ENCODE results near the gene S1PR4.

DNA sequence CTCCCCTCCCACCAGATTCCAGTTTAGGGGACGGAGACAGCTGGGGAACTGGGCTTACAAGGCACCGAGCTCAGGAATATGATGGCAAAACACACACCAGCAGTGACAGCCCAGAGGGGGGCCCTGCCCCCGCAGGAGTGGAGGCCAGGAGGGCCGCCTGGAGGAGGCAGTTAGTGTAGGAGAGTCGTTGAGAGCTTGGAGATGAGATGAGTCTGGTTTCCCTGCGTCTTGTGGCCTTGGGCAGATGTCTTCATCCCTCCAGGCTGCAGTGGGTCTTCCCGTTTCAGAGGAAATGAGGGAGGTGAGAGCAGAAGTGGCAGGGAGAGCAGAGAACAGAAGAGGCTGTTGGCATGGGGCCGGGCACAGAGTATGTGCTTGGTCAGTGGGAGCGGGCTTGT, 50.8 kb downstream of the S1PR4 start:
- no peak for TF ChIP-seq POLR2A (IDR thresholded peaks at IDR 0.05; ENCODE audit: extremely low read depth, insufficient read length)
- TF ChIP-seq, protein P1, sequence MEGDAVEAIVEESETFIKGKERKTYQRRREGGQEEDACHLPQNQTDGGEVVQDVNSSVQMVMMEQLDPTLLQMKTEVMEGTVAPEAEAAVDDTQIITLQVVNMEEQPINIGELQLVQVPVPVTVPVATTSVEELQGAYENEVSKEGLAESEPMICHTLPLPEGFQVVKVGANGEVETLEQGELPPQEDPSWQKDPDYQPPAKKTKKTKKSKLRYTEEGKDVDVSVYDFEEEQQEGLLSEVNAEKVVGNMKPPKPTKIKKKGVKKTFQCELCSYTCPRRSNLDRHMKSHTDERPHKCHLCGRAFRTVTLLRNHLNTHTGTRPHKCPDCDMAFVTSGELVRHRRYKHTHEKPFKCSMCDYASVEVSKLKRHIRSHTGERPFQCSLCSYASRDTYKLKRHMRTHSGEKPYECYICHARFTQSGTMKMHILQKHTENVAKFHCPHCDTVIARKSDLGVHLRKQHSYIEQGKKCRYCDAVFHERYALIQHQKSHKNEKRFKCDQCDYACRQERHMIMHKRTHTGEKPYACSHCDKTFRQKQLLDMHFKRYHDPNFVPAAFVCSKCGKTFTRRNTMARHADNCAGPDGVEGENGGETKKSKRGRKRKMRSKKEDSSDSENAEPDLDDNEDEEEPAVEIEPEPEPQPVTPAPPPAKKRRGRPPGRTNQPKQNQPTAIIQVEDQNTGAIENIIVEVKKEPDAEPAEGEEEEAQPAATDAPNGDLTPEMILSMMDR (IDR thresholded peaks at IDR 0.05; ENCODE audit: low read depth, low read length) = no peak
- TF ChIP-seq MYC (IDR thresholded peaks at IDR 0.05; ENCODE audit: low read depth, low read length) = no peak
- TF ChIP-seq, protein P2, sequence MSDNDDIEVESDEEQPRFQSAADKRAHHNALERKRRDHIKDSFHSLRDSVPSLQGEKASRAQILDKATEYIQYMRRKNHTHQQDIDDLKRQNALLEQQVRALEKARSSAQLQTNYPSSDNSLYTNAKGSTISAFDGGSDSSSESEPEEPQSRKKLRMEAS (IDR thresholded peaks at IDR 0.05; ENCODE audit: low read depth, low read length) = no peak

Data from NB4 (cell line).